DMS 273 treated with DMSO at 0.1 percent for 48 hours (cell line): ENCODE measurements around the gene KIAA1671.

Experiments used
- DNase-seq: peaks from one replicate; lab custom pipeline; 2025; lab: John Stamatoyannopoulos, UW

Gene KIAA1671

GRCh38 chr22:25014896-25015755 lies 62.6 kb downstream of the KIAA1671 start:
- DNase-seq: no peak

GRCh38 chr22:25016311-25016710 lies 63.8 kb downstream of the KIAA1671 start:
- DNase-seq: no peak

GRCh38 chr22:25018009-25018408 lies 65.5 kb downstream of the KIAA1671 start:
- no peak for DNase-seq

GRCh38 chr22:25019427-25020184 lies 67.1 kb downstream of the KIAA1671 start:
- no peak for DNase-seq

GRCh38 chr22:25021409-25021808 lies 68.9 kb downstream of the KIAA1671 start:
- DNase-seq: no peak

- peak; percentile 80 for DNase-seq
Measured at GRCh38 chr22:25021976-25022711, 69.6 kb downstream of the KIAA1671 start.

- DNase-seq: no peak
Measured at GRCh38 chr22:25023879-25024278, 71.4 kb downstream of the KIAA1671 start.

- DNase-seq: no peak
Measured at GRCh38 chr22:25024895-25025294, 72.4 kb downstream of the KIAA1671 start.

- no peak for DNase-seq
Measured at GRCh38 chr22:25025491-25026400, 73.2 kb downstream of the KIAA1671 start.

GRCh38 chr22:25027043-25027906 lies 74.8 kb downstream of the KIAA1671 start:
- no peak for DNase-seq

- no peak for DNase-seq
Measured at GRCh38 chr22:25027959-25028840, 75.7 kb downstream of the KIAA1671 start.

- DNase-seq: no peak
Measured at GRCh38 chr22:25028841-25029141, 76.3 kb downstream of the KIAA1671 start.

- DNase-seq: no peak
Measured at GRCh38 chr22:25029181-25029580, 76.7 kb downstream of the KIAA1671 start.

GRCh38 chr22:25030636-25031035 lies 78.1 kb downstream of the KIAA1671 start:
- DNase-seq: no peak

- no peak for DNase-seq
Measured at GRCh38 chr22:25032066-25032465, 79.5 kb downstream of the KIAA1671 start.

- DNase-seq: no peak
Measured at GRCh38 chr22:25035715-25036114, 83.2 kb downstream of the KIAA1671 start.

- DNase-seq: no peak
Measured at GRCh38 chr22:25038239-25038638, 85.7 kb downstream of the KIAA1671 start.

- no peak for DNase-seq
Measured at GRCh38 chr22:25038771-25039170, 86.3 kb downstream of the KIAA1671 start.

- no peak for DNase-seq
Measured at GRCh38 chr22:25039255-25039654, 86.7 kb downstream of the KIAA1671 start.

GRCh38 chr22:25039754-25040153 lies 87.2 kb downstream of the KIAA1671 start:
- peak; percentile 78 for DNase-seq
